Sigmoid colon (tissue), 7 donors: ENCODE results near the gene TEX35. TPM values are rescaled to one million over a fixed set of nuclear protein-coding genes. Genes with fewer than 3 reads are reported as not detected.
A peak's percentile ranks its signal among the peaks of the same experiment; 100 is the strongest.

Experiments used
- DNase-seq: peaks from one replicate; pipeline ENCODE4 v3.0.0-alpha.2; 2019
- H3K27ac ChIP-seq, 4 donors: fragments of 200-600 bp; sonication (generic); one replicate each; pipeline ENCODE4 v1.5.1; 2016 to 2019; ENCODE audit warnings: mild to moderate bottlenecking in 1 of 4
- H3K27me3 ChIP-seq, 3 donors: fragments of 200-600 bp; sonication (generic); one replicate each; pipeline ENCODE4 v1.5.1; 2019; ENCODE audit warnings: mild to moderate bottlenecking in 1 of 3
- H3K36me3 ChIP-seq, 4 donors: fragments of 200-600 bp; sonication (generic); one replicate each; pipeline ENCODE4 v1.5.1; 2016 to 2019
- H3K4me1 ChIP-seq, 4 donors: fragments of 200-600 bp; sonication (generic); one replicate each; pipeline ENCODE4 v1.5.1; 2017 to 2019
- H3K4me3 ChIP-seq, 4 donors: fragments of 200-600 bp; sonication (generic); one replicate each; pipeline ENCODE4 v1.5.1; 2017 to 2019; ENCODE audit warnings: mild to moderate bottlenecking in 2 of 4, moderate library complexity in 1 of 4
- H3K9me3 ChIP-seq, 4 donors: fragments of 200-600 bp in 3 of 4; sonication (generic) in 3 of 4; one replicate each; pipeline versions ENCODE4 v1.5.1 to v1.6.1; 2013 to 2019
- EP300 ChIP-seq, 4 donors: sonication (generic); formaldehyde crosslinking; IDR thresholded peaks; one replicate each; pipeline ENCODE4 v1.6.1; 2017; ENCODE audit warnings: antibody characterized with exemption in 4 of 4
- POLR2A ChIP-seq, 2 donors: fragments of 450-650 bp; IDR thresholded peaks; one replicate each; pipeline ENCODE4 v1.6.1; 2016; ENCODE audit warnings: antibody characterized with exemption in 2 of 2, mild to moderate bottlenecking in 2 of 2, moderate library complexity in 2 of 2
- POLR2AphosphoS5 ChIP-seq, 4 donors: sonication (generic); formaldehyde crosslinking; IDR thresholded peaks; one replicate each; pipeline ENCODE4 v1.6.1; 2017; ENCODE audit warnings: antibody characterized with exemption in 4 of 4
- WGBS, 2 donors: extraction: QIAGEN DNeasy Blood & Tissue Kit; methylation state at CpG; one replicate each; pipeline ENCODE4 v1.1.7; 2013; 5-methylcytosine and 5-hydroxymethylcytosine counted together
- intact Hi-C: fragments of 100-400 bp; cut with DNase I; formaldehyde crosslinking; loops from one replicate; pipeline ENCODE4 v1.15.1; 2023
- polyA plus RNA-seq, 3 donors: library from polyadenylated mRNA; stranded (reverse); fragments of 200-250 nt; gene quantifications; one replicate each; pipeline ENCODE4 v1.2.3, GENCODE V29; 2013
- total RNA-seq, 4 donors: library from RNA; depleted of rRNA; stranded (reverse); fragments of >200 nt; gene quantifications; one replicate each; pipeline ENCODE4 v1.1.0, GENCODE V29; 2016
- TF ChIP-seq, protein P1 (sequence below), 4 experiments: fragments of 450-650 bp in 3 of 4; fragments of 200-600 bp in 1 of 4; IDR thresholded peaks; one replicate each; pipeline ENCODE4 v1.5.1; 2016 to 2019; ENCODE audit warnings: antibody characterized with exemption in 4 of 4, mild to moderate bottlenecking in 3 of 4, moderate library complexity in 2 of 4
- donor health status: healthy with polysubstance abuse.
- donor health status: Bipolar disorder and iron deficiency.
- donor health status: healthy.

The TEX35 gene
- total and polyA plus RNA-seq, 7 donors, result not detected

DNA sequence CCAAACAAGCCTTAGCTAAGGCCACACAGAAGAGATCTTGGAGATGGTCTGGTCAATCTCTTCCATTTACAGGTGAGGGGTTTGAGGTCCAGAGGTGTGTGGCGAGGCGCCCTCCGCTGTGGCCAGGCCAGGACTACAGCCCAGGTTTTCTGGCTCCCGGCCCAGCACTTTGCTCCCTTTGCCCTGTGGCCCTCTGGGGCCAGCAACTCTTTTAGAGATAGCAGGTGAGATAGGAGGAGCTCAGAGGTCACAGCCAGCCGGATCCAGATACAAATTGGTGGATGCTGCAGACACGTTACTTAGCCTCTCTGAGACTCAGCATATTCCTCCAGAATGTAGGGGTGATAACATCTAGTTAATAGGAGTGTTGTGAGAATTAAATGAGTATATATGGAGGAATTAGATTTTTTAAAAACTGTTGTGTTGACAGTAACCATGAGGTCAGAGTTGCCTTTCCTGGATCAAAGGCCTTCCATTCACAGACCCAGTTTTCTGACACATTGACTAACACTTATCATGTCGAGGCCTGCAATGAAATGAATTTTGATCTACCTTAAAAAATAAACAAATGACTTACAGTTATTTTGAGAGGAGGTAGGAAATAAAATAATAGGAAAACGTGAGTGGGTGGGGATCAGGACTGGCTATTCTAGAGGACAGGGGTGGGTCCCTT, 16.6 kb downstream of the TEX35 start:
- WGBS, 2 donors, result 76 to 89% methylated on average over 8 of the region's 8 CpGs
- H3K9me3 ChIP-seq, result no peaks in the 10 kb centered on the region
- no peaks in the 10 kb centered on the region for H3K27me3 ChIP-seq
- no peak overlapping the region for H3K27ac ChIP-seq
- intact Hi-C loops, result loop anchor here (10.0 kb wide), 1 partner anchor 835 kb away; the partner anchor contains the start of gene AXDND1
- no peaks in the 10 kb centered on the region for H3K36me3 ChIP-seq
- peak; percentile 44 for DNase-seq
- TF ChIP-seq, protein P1, sequence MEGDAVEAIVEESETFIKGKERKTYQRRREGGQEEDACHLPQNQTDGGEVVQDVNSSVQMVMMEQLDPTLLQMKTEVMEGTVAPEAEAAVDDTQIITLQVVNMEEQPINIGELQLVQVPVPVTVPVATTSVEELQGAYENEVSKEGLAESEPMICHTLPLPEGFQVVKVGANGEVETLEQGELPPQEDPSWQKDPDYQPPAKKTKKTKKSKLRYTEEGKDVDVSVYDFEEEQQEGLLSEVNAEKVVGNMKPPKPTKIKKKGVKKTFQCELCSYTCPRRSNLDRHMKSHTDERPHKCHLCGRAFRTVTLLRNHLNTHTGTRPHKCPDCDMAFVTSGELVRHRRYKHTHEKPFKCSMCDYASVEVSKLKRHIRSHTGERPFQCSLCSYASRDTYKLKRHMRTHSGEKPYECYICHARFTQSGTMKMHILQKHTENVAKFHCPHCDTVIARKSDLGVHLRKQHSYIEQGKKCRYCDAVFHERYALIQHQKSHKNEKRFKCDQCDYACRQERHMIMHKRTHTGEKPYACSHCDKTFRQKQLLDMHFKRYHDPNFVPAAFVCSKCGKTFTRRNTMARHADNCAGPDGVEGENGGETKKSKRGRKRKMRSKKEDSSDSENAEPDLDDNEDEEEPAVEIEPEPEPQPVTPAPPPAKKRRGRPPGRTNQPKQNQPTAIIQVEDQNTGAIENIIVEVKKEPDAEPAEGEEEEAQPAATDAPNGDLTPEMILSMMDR (IDR thresholded peaks at IDR 0.05), result no peak
- TF ChIP-seq POLR2AphosphoS5 (IDR thresholded peaks at IDR 0.05) (no peak), POLR2A (IDR thresholded peaks at IDR 0.05) (no peak), EP300 (IDR thresholded peaks at IDR 0.05) (no peak)
- peaks cover 0 to 11% (median 10%) of the 10 kb centered on the region in 4 donors for H3K4me1 ChIP-seq
- no peak overlapping the region for H3K4me3 ChIP-seq

DNA sequence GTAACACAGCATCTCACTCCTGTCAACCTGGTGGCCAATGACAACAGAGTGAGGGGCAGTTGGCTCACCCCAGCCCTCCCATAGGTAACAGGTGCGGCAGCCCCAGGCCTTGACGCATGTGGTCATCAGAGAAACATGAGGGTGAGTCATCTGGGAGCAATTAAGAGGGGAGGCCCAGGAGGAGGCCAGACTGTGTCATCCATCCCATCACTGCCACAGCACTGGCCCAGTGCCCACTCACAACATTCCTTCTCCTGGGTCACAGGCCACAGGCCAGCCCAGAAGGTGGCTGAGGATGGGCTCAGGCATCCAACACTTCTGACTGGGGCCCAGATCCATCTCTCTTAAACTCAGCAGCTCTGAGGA, 17.1 kb downstream of the TEX35 start:
- Histone ChIP-seq H3K4me3 (no peak overlapping the region), H3K27ac (no peak overlapping the region), H3K9me3 (no peaks in the 10 kb centered on the region), H3K4me1 (peaks cover 0 to 11% (median 10%) of the 10 kb centered on the region in 4 donors), H3K36me3 (no peaks in the 10 kb centered on the region), H3K27me3 (no peaks in the 10 kb centered on the region)
- DNase-seq, result peak; percentile 44
- 71 to 91% methylated on average over 2 of the region's 2 CpGs for WGBS, 2 donors
- TF ChIP-seq EP300 (IDR thresholded peaks at IDR 0.05) (no peak), POLR2A (IDR thresholded peaks at IDR 0.05) (no peak), POLR2AphosphoS5 (IDR thresholded peaks at IDR 0.05) (no peak)
- TF ChIP-seq, protein P1 (IDR thresholded peaks at IDR 0.05), result no peak
- intact Hi-C loops, result loop anchor here (10.0 kb wide), 1 partner anchor 835 kb away; the partner anchor contains the start of gene AXDND1

DNA sequence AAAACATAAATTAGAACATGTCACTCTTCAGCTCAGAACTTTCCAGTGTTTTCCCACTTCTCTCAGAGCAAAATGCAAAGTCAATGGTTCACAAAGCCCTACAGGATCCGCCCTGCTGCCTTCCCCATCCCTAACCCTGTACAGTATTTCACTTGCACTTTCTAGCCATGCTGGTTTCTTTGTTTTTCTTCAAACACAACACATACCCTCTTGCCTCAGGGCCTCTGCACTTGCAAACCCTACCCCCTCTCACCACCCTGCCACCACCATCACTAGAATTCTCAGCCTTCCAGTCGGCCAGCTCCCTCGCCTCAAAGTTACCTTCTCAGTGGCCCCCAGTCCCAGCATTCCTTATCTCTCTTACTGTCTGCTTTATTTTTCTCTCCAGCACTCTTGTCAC, 17.6 kb downstream of the TEX35 start:
- H3K27ac ChIP-seq, result no peak overlapping the region
- whole genome bisulfite sequencing, 2 donors, result 94 to 95% methylated on average over 3 of the region's 3 CpGs
- H3K27me3 ChIP-seq, result no peaks in the 10 kb centered on the region
- intact Hi-C loops, result loop anchor here (10.0 kb wide), 1 partner anchor 834 kb away; the partner anchor contains the start of gene AXDND1
- H3K9me3 ChIP-seq, result no peaks in the 10 kb centered on the region
- DNase-seq, result peak; percentile 12
- no peak overlapping the region for H3K4me3 ChIP-seq
- peaks cover 0 to 11% (median 10%) of the 10 kb centered on the region in 4 donors for H3K4me1 ChIP-seq
- H3K36me3 ChIP-seq, result no peaks in the 10 kb centered on the region
- TF ChIP-seq POLR2A (IDR thresholded peaks at IDR 0.05) (no peak), EP300 (IDR thresholded peaks at IDR 0.05) (no peak), POLR2AphosphoS5 (IDR thresholded peaks at IDR 0.05) (no peak)
- TF ChIP-seq, protein P1 (IDR thresholded peaks at IDR 0.05), result no peak

DNA sequence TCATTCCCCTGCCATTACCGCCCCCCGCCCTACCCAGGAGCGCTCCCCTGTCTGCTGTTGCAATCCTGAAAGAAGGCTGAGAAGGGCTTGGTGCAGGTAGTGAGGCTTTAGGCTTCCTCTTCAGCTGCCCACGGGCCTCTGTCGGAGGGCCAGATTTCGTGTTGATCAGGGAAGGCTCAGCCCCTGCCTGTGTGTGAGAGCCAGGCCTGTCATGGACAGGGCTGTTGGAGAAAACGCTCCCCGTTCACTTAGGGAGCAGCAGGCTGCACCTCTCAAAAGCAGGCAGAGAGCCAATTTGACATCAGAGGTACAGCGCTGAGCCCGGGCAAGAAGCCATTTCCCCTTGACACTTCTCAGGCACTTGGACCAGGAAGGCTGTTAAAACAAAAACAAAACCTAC, 19.0 kb downstream of the TEX35 start:
- intact Hi-C loops, result loop anchor here (10.0 kb wide), 1 partner anchor 833 kb away; the partner anchor contains the start of gene AXDND1
- Histone ChIP-seq H3K36me3 (no peaks in the 10 kb centered on the region), H3K27me3 (no peaks in the 10 kb centered on the region), H3K9me3 (no peaks in the 10 kb centered on the region), H3K4me3 (no peak overlapping the region), H3K27ac (no peak overlapping the region), H3K4me1 (peaks cover 0 to 15% (median 12%) of the 10 kb centered on the region in 4 donors)
- TF ChIP-seq POLR2A (IDR thresholded peaks at IDR 0.05) (no peak), POLR2AphosphoS5 (IDR thresholded peaks at IDR 0.05) (no peak), EP300 (IDR thresholded peaks at IDR 0.05) (no peak)
- TF ChIP-seq, protein P1 (IDR thresholded peaks at IDR 0.05), result no peak
- WGBS, 2 donors, result 51 to 62% methylated on average over 10 of the region's 10 CpGs
- DNase-seq, result peak; percentile 49
